ENCODE data around the gene LRG1.

DNA sequence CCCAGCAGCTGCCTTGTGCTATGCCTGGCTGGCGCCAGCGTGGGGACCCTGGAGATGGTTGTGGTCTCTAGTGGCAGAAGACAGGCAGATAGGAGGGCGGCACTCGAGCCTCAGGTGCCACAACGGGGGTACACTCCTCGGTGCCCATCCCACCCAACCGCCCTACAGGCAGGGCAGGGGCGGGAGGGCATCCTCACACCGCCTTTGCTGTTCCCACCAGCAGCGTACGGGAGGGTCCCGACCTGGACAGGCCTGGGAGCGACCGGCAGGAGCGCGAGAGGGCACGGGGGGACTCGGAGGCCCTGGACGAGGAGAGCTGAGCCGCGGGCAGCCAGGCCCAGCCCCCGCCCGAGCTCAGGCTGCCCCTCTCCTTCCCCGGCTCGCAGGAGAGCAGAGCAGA, 38.1 kb downstream of the LRG1 start:
- TF ChIP-seq, protein P1, sequence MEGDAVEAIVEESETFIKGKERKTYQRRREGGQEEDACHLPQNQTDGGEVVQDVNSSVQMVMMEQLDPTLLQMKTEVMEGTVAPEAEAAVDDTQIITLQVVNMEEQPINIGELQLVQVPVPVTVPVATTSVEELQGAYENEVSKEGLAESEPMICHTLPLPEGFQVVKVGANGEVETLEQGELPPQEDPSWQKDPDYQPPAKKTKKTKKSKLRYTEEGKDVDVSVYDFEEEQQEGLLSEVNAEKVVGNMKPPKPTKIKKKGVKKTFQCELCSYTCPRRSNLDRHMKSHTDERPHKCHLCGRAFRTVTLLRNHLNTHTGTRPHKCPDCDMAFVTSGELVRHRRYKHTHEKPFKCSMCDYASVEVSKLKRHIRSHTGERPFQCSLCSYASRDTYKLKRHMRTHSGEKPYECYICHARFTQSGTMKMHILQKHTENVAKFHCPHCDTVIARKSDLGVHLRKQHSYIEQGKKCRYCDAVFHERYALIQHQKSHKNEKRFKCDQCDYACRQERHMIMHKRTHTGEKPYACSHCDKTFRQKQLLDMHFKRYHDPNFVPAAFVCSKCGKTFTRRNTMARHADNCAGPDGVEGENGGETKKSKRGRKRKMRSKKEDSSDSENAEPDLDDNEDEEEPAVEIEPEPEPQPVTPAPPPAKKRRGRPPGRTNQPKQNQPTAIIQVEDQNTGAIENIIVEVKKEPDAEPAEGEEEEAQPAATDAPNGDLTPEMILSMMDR (conservative IDR thresholded peaks at IDR 0.05; ENCODE audit: low read depth, low read length): no peak
- no peak for TF ChIP-seq EZH2 (IDR thresholded peaks at IDR 0.05; ENCODE audit: low read length, unreplicated experiment)
